SK-N-SH (cell line): Measurements from ENCODE around the gene NPRL2. TPM values are rescaled to one million over a fixed set of nuclear protein-coding genes. Genes with fewer than 3 reads are reported as not detected.

Source experiments
- CTCF ChIA-PET: fragments of 300-600, 350-600 bp; formaldehyde crosslinking; extraction: SDS; loops from one replicate; lab custom pipeline; 2021; lab: Yijun Ruan, JAX
- POLR2A ChIA-PET: fragments of 350-600 bp; sonication (Branson Sonifier 250); formaldehyde crosslinking; extraction: SDS; loops from one replicate; lab custom pipeline; 2020; ENCODE audit warnings: antibody characterized with exemption, inconsistent platforms; lab: Yijun Ruan, JAX
- DNase-seq: peaks from one replicate; pipeline ENCODE4 v3.0.0; 2012
- H2AFZ ChIP-seq: fragments of 200-600 bp; sonication (generic); 2 replicates; pipeline ENCODE4 v1.8.1; 2016; ENCODE audit warnings: antibody characterized with exemption, mild to moderate bottlenecking, low read depth
- H3F3A ChIP-seq: fragments of 200-600 bp; sonication (generic); replicated peaks from 2 replicates; pipeline ENCODE3; 2016; ENCODE audit warnings: antibody characterized with exemption, mild to moderate bottlenecking; ENCODE audit not compliant: insufficient read depth
- H3K27ac ChIP-seq, 2 experiments: fragments of 200-500 bp in 1 of 2; fragments of 200-600 bp in 1 of 2; sonication (Bioruptor generic) in 1 of 2; sonication (generic), shearing (Covaris generic) in 1 of 2; 2 replicates each; pipeline versions ENCODE4 v1.5.1 to v1.6.1; 2014 to 2016; ENCODE audit warnings: low read depth in 2 of 2, inconsistent platforms in 1 of 2, low read length in 1 of 2, mild to moderate bottlenecking in 1 of 2, mixed read lengths in 1 of 2
- H3K27me3 ChIP-seq: fragments of 200-600 bp; sonication (generic), shearing (Covaris generic); 2 replicates; pipeline ENCODE4 v1.6.1; 2016; ENCODE audit warnings: mixed run types; ENCODE audit not compliant: insufficient read depth
- H3K36me3 ChIP-seq, 2 experiments: fragments of 200-500 bp in 1 of 2; fragments of 200-600 bp in 1 of 2; sonication (Bioruptor generic) in 1 of 2; sonication (generic) in 1 of 2; replicated peaks in 1 of 2; 2 replicates each; pipeline versions ENCODE3 to v1.5.1; 2014 to 2016; ENCODE audit warnings: low read length in 1 of 2, mild to moderate bottlenecking in 1 of 2; ENCODE audit not compliant: insufficient read depth in 2 of 2, control insufficient read depth in 1 of 2
- H3K4me1 ChIP-seq, 2 experiments: fragments of 200-500 bp in 1 of 2; fragments of 200-600 bp in 1 of 2; sonication (Bioruptor generic) in 1 of 2; sonication (generic), shearing (Covaris generic) in 1 of 2; 2 replicates each; pipeline versions ENCODE4 v1.5.1 to v1.6.1; 2014 to 2016; ENCODE audit warnings: low read depth in 1 of 2, low read length in 1 of 2, mixed run types in 1 of 2; ENCODE audit not compliant: insufficient read depth in 2 of 2, control insufficient read depth in 1 of 2
- H3K4me2 ChIP-seq: fragments of 200-600 bp; sonication (generic), shearing (Covaris generic); 2 replicates; pipeline ENCODE4 v1.6.1; 2017; ENCODE audit warnings: mixed run types
- H3K4me3 ChIP-seq, 2 experiments: fragments of 200-500 bp in 1 of 2; fragments of 200-600 bp in 1 of 2; sonication (Bioruptor generic) in 1 of 2; sonication (generic), shearing (Covaris generic) in 1 of 2; 2 replicates each; pipeline versions ENCODE4 v1.5.1 to v1.8.1; 2014 to 2016; ENCODE audit warnings: low read depth in 2 of 2, inconsistent platforms in 1 of 2, low read length in 1 of 2, mild to moderate bottlenecking in 1 of 2, mixed read lengths in 1 of 2, moderate library complexity in 1 of 2
- H3K79me2 ChIP-seq: fragments of 200-600 bp; sonication (generic); 2 replicates; pipeline ENCODE4 v1.8.1; 2017; ENCODE audit warnings: mild to moderate bottlenecking; ENCODE audit not compliant: insufficient read depth
- H3K9ac ChIP-seq: fragments of 200-600 bp; sonication (generic); 2 replicates; pipeline ENCODE4 v1.6.1; 2017; ENCODE audit warnings: mixed run types
- H3K9me2 ChIP-seq: fragments of 200-600 bp; sonication (generic); 2 replicates; pipeline ENCODE4 v1.6.1; 2017; ENCODE audit warnings: mixed run types
- H3K9me3 ChIP-seq: fragments of 200-600 bp; sonication (generic); 2 replicates; pipeline ENCODE4 v1.6.1; 2017; ENCODE audit warnings: mixed run types, mild to moderate bottlenecking, moderate library complexity
- H4K20me1 ChIP-seq: fragments of 200-600 bp; sonication (generic); 2 replicates; pipeline ENCODE4 v1.6.1; 2017; ENCODE audit warnings: mild to moderate bottlenecking, mixed run types; ENCODE audit not compliant: insufficient read depth
- CHD2 ChIP-seq: fragments of 150-350 bp; IDR thresholded peaks from 2 replicates; pipeline ENCODE4 v1.6.1; 2018; ENCODE audit warnings: low read length; ENCODE audit not compliant: partially characterized antibody
- ELF1 ChIP-seq: IDR thresholded peaks from 2 replicates; pipeline ENCODE4 v1.4.0; 2012
- EP300 ChIP-seq, 2 experiments: IDR thresholded peaks; 2 replicates each; pipeline versions ENCODE4 v1.4.0 to v1.6.1; 2012; ENCODE audit warnings: borderline replicate concordance in 1 of 2, low read depth in 1 of 2, low read length in 1 of 2
- FOXJ3 ChIP-seq: sonication (generic); formaldehyde crosslinking; IDR thresholded peaks from 2 replicates; pipeline ENCODE4 v1.5.1; 2020; ENCODE audit warnings: mild to moderate bottlenecking, missing genetic modification reagents
- FOXM1 ChIP-seq: IDR thresholded peaks from 2 replicates; pipeline ENCODE4 v1.4.0; 2012; ENCODE audit warnings: low read depth, mild to moderate bottlenecking
- GATA2 ChIP-seq: sonication (generic); formaldehyde crosslinking; IDR thresholded peaks from 2 replicates; pipeline ENCODE4 v1.5.0; 2020; ENCODE audit warnings: mild to moderate bottlenecking, missing genetic modification reagents
- MAX ChIP-seq: IDR thresholded peaks from 2 replicates; pipeline ENCODE4 v1.4.0; 2012; ENCODE audit warnings: low read depth
- MXI1 ChIP-seq: IDR thresholded peaks from 2 replicates; pipeline ENCODE4 v1.6.1; 2012; ENCODE audit warnings: mild to moderate bottlenecking, low read depth, low read length, improper control_type of control experiment
- NFIC ChIP-seq: IDR thresholded peaks from 2 replicates; pipeline ENCODE4 v1.4.0; 2012; ENCODE audit warnings: borderline replicate concordance
- PBX3 ChIP-seq: IDR thresholded peaks from 2 replicates; pipeline ENCODE4; 2012
- RAD21 ChIP-seq: IDR thresholded peaks from 2 replicates; pipeline ENCODE4 v1.6.1; 2012; ENCODE audit warnings: mild to moderate bottlenecking, low read length
- RCOR1 ChIP-seq: fragments of 150-350 bp; IDR thresholded peaks from 2 replicates; pipeline ENCODE4 v1.6.1; 2017; ENCODE audit warnings: antibody characterized with exemption, low read length
- SMC3 ChIP-seq: IDR thresholded peaks from 2 replicates; pipeline ENCODE4 v1.6.1; 2012; ENCODE audit warnings: low read depth, low read length, improper control_type of control experiment
- TCF12 ChIP-seq: IDR thresholded peaks from 2 replicates; pipeline ENCODE4 v1.4.0; 2012
- TEAD4 ChIP-seq: IDR thresholded peaks from 2 replicates; pipeline ENCODE4 v1.4.0; 2012; ENCODE audit warnings: mild to moderate bottlenecking, borderline replicate concordance; ENCODE audit not compliant: insufficient read depth
- USF2 ChIP-seq: fragments of 150-350 bp; IDR thresholded peaks from 2 replicates; pipeline ENCODE4 v1.6.1; 2017; ENCODE audit warnings: antibody characterized with exemption, low read length, low read depth, borderline replicate concordance
- ZBTB33 ChIP-seq: IDR thresholded peaks from 2 replicates; pipeline ENCODE4 v1.4.0; 2012; ENCODE audit warnings: low read depth, borderline replicate concordance
- WGBS: methylation state at CpG from one replicate; pipeline ENCODE4 v1.1.6; 2017; ENCODE audit warnings: low lambda C conversion rate; 5-methylcytosine and 5-hydroxymethylcytosine counted together
- polyA plus RNA-seq, 3 experiments: library from polyadenylated mRNA; depleted of rRNA; stranded (reverse); fragments of >200 nt; gene quantifications; 2 replicates each; pipeline ENCODE4 v1.2.3, GENCODE V29; 2012

Gene NPRL2
- polyA plus RNA-seq, 1 of the 3 experiments (the other 2 are of a cell fraction) = 43.6 TPM

- Histone ChIP-seq H3K36me3 (no peaks in the 10 kb centered on the region), H3K27me3 (no peaks in the 10 kb centered on the region), H4K20me1 (no peaks in the 10 kb centered on the region), H2AFZ (no peak overlapping the region), H3K9ac (no peak overlapping the region), H3K9me3 (no peaks in the 10 kb centered on the region), H3F3A (no peaks in the 10 kb centered on the region), H3K27ac (peak overlapping the region in 1 of 2 experiments; percentile 100; a peak in 2 of 4 replicates), H3K4me1 (peaks cover 0 to 99% of the 10 kb centered on the region in 2 experiments; a peak in 2 of 4 replicates), H3K9me2 (no peaks in the 10 kb centered on the region), H3K79me2 (no peaks in the 10 kb centered on the region), H3K4me3 (no peak overlapping the region), H3K4me2 (no peak overlapping the region)
- CTCF ChIA-PET = interaction anchor here (0.6 to 11.5 kb wide), 18 partner anchors 10 to 159 kb away, joined by 3 to 128 read pairs (median 6); partner anchors contain the start of genes CYB561D2, NPRL2 and TMEM115
- peak; percentile 90 for DNase-seq
- TF ChIP-seq MXI1 = peak; percentile 80
- peak; percentile 93 for TF ChIP-seq CHD2
- peak; percentile 40 for TF ChIP-seq GATA2 (CRISPR knock-in tag)
- TF ChIP-seq PBX3 = no peak
- TF ChIP-seq EP300 (IDR thresholded peaks at IDR 0.05; ENCODE audit: borderline replicate concordance in 1 of 2, low read depth in 1 of 2, low read length in 1 of 2) = peak in 1 of 2 experiments; percentile 97; a peak in 2 of 4 replicates
- no peak for TF ChIP-seq MAX
- TF ChIP-seq TEAD4 = no peak
- peak; percentile 50 for TF ChIP-seq NFIC
- TF ChIP-seq RAD21 = peak; percentile 31
- peak; percentile 87; the same call in 1 of the 2 replicates for TF ChIP-seq RCOR1
- TF ChIP-seq FOXJ3 (CRISPR knock-in tag) = peak; percentile 99
- TF ChIP-seq ZBTB33 = no peak
- TF ChIP-seq SMC3 = peak; percentile 10; the same call in 1 of the 2 replicates
- no peak for TF ChIP-seq FOXM1
- TF ChIP-seq USF2 = no peak
- TF ChIP-seq ELF1 = no peak
- TF ChIP-seq TCF12 = peak; percentile 24; the same call in 1 of the 2 replicates
- WGBS = 51% methylated on average over 10 of the region's 12 CpGs
- POLR2A ChIA-PET = interaction anchor here (0.8 to 2.7 kb wide), 16 partner anchors 9 to 994 kb away, joined by 3 to 27 read pairs (median 5); partner anchors contain the start of genes CYB561D2, MANF and NPRL2
Measured at GRCh38 chr3:50390508-50391224, 40.1 kb upstream of the NPRL2 start.
